GM12878 (cell line): ENCODE data around the gene SSRP1. TPM values are rescaled to one million over a fixed set of nuclear protein-coding genes. Genes with fewer than 3 reads are reported as not detected.

Source experiments
- ATAC-seq: fragments of 200-7000 bp; cut with Tn5 transposase; 3 replicates; pipeline ENCODE4 v1.9.1; 2020; ENCODE audit warnings: mild to moderate bottlenecking, moderate library complexity
- BruUV-seq: library from RNA; stranded (reverse); fragments of 400-500 nt; replicated peaks from 2 replicates; lab custom pipeline; 2021; lab: Mats Ljungman, UMichigan
- CTCF ChIA-PET: fragments of 300-600 bp; sonication (Branson Sonifier 250); formaldehyde crosslinking; extraction: SDS; loops from one replicate; lab custom pipeline; 2021; ENCODE audit warnings: inconsistent platforms; lab: Yijun Ruan, JAX
- POLR2A ChIA-PET: fragments of 350-600 bp; formaldehyde crosslinking; extraction: SDS; loops from one replicate; lab custom pipeline; 2021; ENCODE audit warnings: inconsistent platforms; lab: Charles Lee
- RAD21 ChIA-PET: fragments of 300-600 bp; sonication (Branson Sonifier 250); formaldehyde crosslinking; loops from one replicate; lab custom pipeline; 2023; ENCODE audit warnings: antibody characterized with exemption; ENCODE audit not compliant: unreplicated experiment; lab: Charles Lee
- SMC1A ChIA-PET: fragments of 300-600 bp; sonication (Branson Sonifier 250); formaldehyde crosslinking; loops from one replicate; lab custom pipeline; 2023; ENCODE audit not compliant: unreplicated experiment, uncharacterized antibody; lab: Charles Lee
- DNase-seq: peaks from one replicate; pipeline ENCODE4 v3.0.0-alpha.2; 2011; ENCODE audit warnings: low read depth, low spot score
- FAIRE-seq: peaks from 3 replicates; lab custom pipeline; 2011; peaks lifted over from hg19 to GRCh38; lab: Jason Lieb, UNC
- H2AFZ ChIP-seq: 2 replicates; pipeline ENCODE4 v1.6.0; 2011; ENCODE audit warnings: low read depth, low read length, control low read depth; ENCODE audit not compliant: control insufficient read depth
- H3K27ac ChIP-seq: 2 replicates; pipeline ENCODE4 v1.5.1; 2011; ENCODE audit warnings: control low read depth; ENCODE audit not compliant: control insufficient read depth, insufficient read depth
- H3K27me3 ChIP-seq, 2 experiments: replicated peaks in 1 of 2; 2 replicates each; pipeline versions ENCODE4 v1.6.0 to v1.6.1; 2011; ENCODE audit warnings: low read length in 1 of 2; ENCODE audit not compliant: control insufficient read depth in 2 of 2, insufficient read depth in 2 of 2
- H3K36me3 ChIP-seq, 2 experiments: 2 replicates each; pipeline ENCODE4 v1.5.1; 2011; ENCODE audit warnings: low read length in 1 of 2; ENCODE audit not compliant: control insufficient read depth in 2 of 2, insufficient read depth in 2 of 2
- H3K4me1 ChIP-seq: 2 replicates; pipeline ENCODE4 v1.6.1; 2011; ENCODE audit warnings: mild to moderate bottlenecking, low read length, moderate library complexity, mixed read lengths; ENCODE audit not compliant: control insufficient read depth, insufficient read depth
- H3K4me2 ChIP-seq: 2 replicates; pipeline ENCODE4 v1.6.0; 2011; ENCODE audit warnings: control low read depth; ENCODE audit not compliant: control insufficient read depth, insufficient read depth
- H3K4me3 ChIP-seq: fragments of 200-600 bp; sonication (generic); 2 replicates; pipeline ENCODE4 v1.5.1; 2016
- H3K79me2 ChIP-seq: 2 replicates; pipeline ENCODE4 v1.6.0; 2011; ENCODE audit warnings: low read length; ENCODE audit not compliant: control insufficient read depth, insufficient read depth
- H3K9ac ChIP-seq: 2 replicates; pipeline ENCODE4 v1.8.0; 2011; ENCODE audit warnings: low read length, control low read depth, mixed read lengths; ENCODE audit not compliant: control insufficient read depth, insufficient read depth
- H3K9me3 ChIP-seq: replicated peaks from 3 replicates; pipeline ENCODE4 v1.5.1; 2011; ENCODE audit warnings: mild to moderate bottlenecking, low read length; ENCODE audit not compliant: control insufficient read depth, insufficient read depth
- H4K20me1 ChIP-seq: 2 replicates; pipeline ENCODE4 v1.6.0; 2011; ENCODE audit not compliant: control insufficient read depth, insufficient read depth
- ATF2 ChIP-seq: IDR thresholded peaks from 2 replicates; pipeline ENCODE4 v1.6.1; 2012; ENCODE audit warnings: low read length, inconsistent platforms
- BCL3 ChIP-seq: IDR thresholded peaks from 2 replicates; pipeline ENCODE4 v1.6.1; 2011; ENCODE audit warnings: borderline replicate concordance, low read depth, mild to moderate bottlenecking, moderate library complexity, low read length; ENCODE audit not compliant: insufficient read depth, poor library complexity, severe bottlenecking
- BHLHE40 ChIP-seq, 2 experiments: fragments of 450-650 bp in 1 of 2; IDR thresholded peaks; 2 replicates each; pipeline ENCODE4 v1.6.1; 2011 to 2017; ENCODE audit warnings: low read depth in 2 of 2, borderline replicate concordance in 1 of 2, improper control_type of control experiment in 1 of 2, low read length in 1 of 2, mild to moderate bottlenecking in 1 of 2
- E2F4 ChIP-seq: IDR thresholded peaks from 2 replicates; pipeline ENCODE4 v1.6.1; 2012; ENCODE audit warnings: low read depth, low read length, improper control_type of control experiment
- HDGF ChIP-seq: fragments of 450-650 bp; IDR thresholded peaks from 2 replicates; pipeline ENCODE4 v1.6.1; 2016; ENCODE audit warnings: antibody characterized with exemption
- JUND ChIP-seq: IDR thresholded peaks from 2 replicates; pipeline ENCODE4 v1.6.1; 2012; ENCODE audit warnings: low read depth, mild to moderate bottlenecking, low read length, improper control_type of control experiment, moderate library complexity
- MXI1 ChIP-seq: fragments of 150-350 bp; IDR thresholded peaks from 2 replicates; pipeline ENCODE4 v1.6.1; 2011; ENCODE audit warnings: low read depth, mild to moderate bottlenecking, inconsistent platforms, low read length, improper control_type of control experiment
- MYB ChIP-seq: fragments of 150-350 bp; IDR thresholded peaks from 2 replicates; pipeline ENCODE4 v1.6.1; 2014; ENCODE audit warnings: mild to moderate bottlenecking, low read depth, low read length, borderline replicate concordance
- NBN ChIP-seq: fragments of 450-650 bp; IDR thresholded peaks from 2 replicates; pipeline ENCODE4 v1.6.1; 2016
- PAX5 ChIP-seq: IDR thresholded peaks from 2 replicates; pipeline ENCODE4 v1.6.1; 2011; ENCODE audit warnings: low read depth, low read length, borderline replicate concordance
- PAX8 ChIP-seq: fragments of 450-650 bp; IDR thresholded peaks from 2 replicates; pipeline ENCODE4 v1.6.1; 2017; ENCODE audit warnings: mild to moderate bottlenecking, moderate library complexity
- SMAD5 ChIP-seq: IDR thresholded peaks from 2 replicates; pipeline ENCODE4 v1.6.1; 2016; ENCODE audit warnings: antibody characterized with exemption, low read depth
- TBL1XR1 ChIP-seq: IDR thresholded peaks from 2 replicates; pipeline ENCODE4 v1.6.1; 2012; ENCODE audit warnings: low read depth, low read length, improper control_type of control experiment
- ZBTB40 ChIP-seq: fragments of 450-650 bp; IDR thresholded peaks from 2 replicates; pipeline ENCODE4 v1.6.1; 2016; ENCODE audit warnings: mild to moderate bottlenecking, moderate library complexity, borderline replicate concordance
- WGBS: methylation state at CpG from one replicate; pipeline ENCODE4 v1.1.6; 2016; ENCODE audit warnings: low lambda C conversion rate; ENCODE audit not compliant: insufficient replicate concordance, insufficient coverage; ENCODE audit errors: missing lambda C conversion rate; 5-methylcytosine and 5-hydroxymethylcytosine counted together
- in situ Hi-C: fragments of 300-500 bp; cut with MboI; formaldehyde crosslinking; loops from 9 replicates; pipeline ENCODE4 v1.14.3; 2018; ENCODE audit warnings: mixed read lengths
- intact Hi-C: fragments of 100-400 bp; cut with micrococcal nuclease; formaldehyde crosslinking; loops from one replicate; pipeline ENCODE4 v1.14.2; 2022; ENCODE audit not compliant: unreplicated experiment
- polyA plus RNA-seq, 11 experiments: library from polyadenylated mRNA; depleted of rRNA in 4 of 11; unstranded in 6 of 11; stranded (reverse) in 5 of 11; fragments of >200 nt; fragmentation: Nextera tagmentation in 4 of 11; fragmentation: Illumina TruSeq in 1 of 11; extraction: Ambion mirVana in 4 of 11; extraction: Trizol in 1 of 11; gene quantifications; 1 replicate in 1 of 11; 2 replicates in 10 of 11; pipeline versions ENCODE4 v1.2.1 to v1.2.3, GENCODE V29; 2011 to 2016; ENCODE audit warnings: inconsistent platforms in 2 of 11, missing spikeins in 2 of 11, low read depth in 1 of 11
- total RNA-seq, 4 experiments: library from RNA; depleted of rRNA in 3 of 4; stranded (reverse); fragments of >200 nt in 3 of 4; fragmentation: Illumina TruSeq in 1 of 4; extraction: Trizol in 1 of 4; gene quantifications; 2 replicates each; pipeline versions ENCODE4 v1.2.1 to v1.2.3, GENCODE V29; 2013 to 2021

Gene SSRP1
- total and polyA plus RNA-seq, 10 of the 15 experiments (the other 5 are each of a cell fraction or from before 2014, with no cell fraction given) = 73.6 to 279 (median 138) TPM

GRCh38 chr11:57306161-57306876 is 29.4 kb downstream of the SSRP1 start:
- Histone ChIP-seq H3K4me3 (no peak overlapping the region), H3K27ac (no peak overlapping the region), H2AFZ (no peak overlapping the region), H3K4me2 (no peak overlapping the region), H3K9ac (no peak overlapping the region)
- FAIRE-seq = no peak
- intact Hi-C loops = no loop called here
- no peak for DNase-seq
- BruUV-seq = no TSS peak
- no peak for ATAC-seq
- in situ Hi-C loops = no loop called here
- CTCF ChIA-PET = interaction anchor here (1.8 kb wide), 1 partner anchor 29 kb away, joined by 5 read pairs; no protein-coding TSS in a partner anchor
- no peak for TF ChIP-seq ATF2
- no peak for TF ChIP-seq MXI1
- TF ChIP-seq PAX8 = no peak
- TF ChIP-seq E2F4 = no peak
- TF ChIP-seq SMAD5 = no peak
- TF ChIP-seq BCL3 = no peak
- TF ChIP-seq MYB = no peak
- no peak for TF ChIP-seq HDGF
- no peak for TF ChIP-seq NBN
- TF ChIP-seq BHLHE40 (IDR thresholded peaks at IDR 0.05; ENCODE audit: borderline replicate concordance in 1 of 2, low read depth in 2 of 2, low read length in 1 of 2) = no peak
- no peak for TF ChIP-seq ZBTB40
- TF ChIP-seq TBL1XR1 = no peak
- TF ChIP-seq PAX5 = no peak
- TF ChIP-seq JUND = no peak
- TF ChIP-seq, all 136 proteins: peak for 0
- 91% methylated on average over 15 of the region's 15 CpGs for WGBS
- RAD21 ChIA-PET = no interaction called here
- no peaks in the 10 kb centered on the region for H4K20me1 ChIP-seq
- SMC1A ChIA-PET = no interaction called here
- no peaks in the 10 kb centered on the region for H3K79me2 ChIP-seq
- POLR2A ChIA-PET = no interaction called here
- H3K36me3 ChIP-seq = no peaks in the 10 kb centered on the region
- H3K4me1 ChIP-seq = peaks cover 3% of the 10 kb centered on the region; the same call in 1 of the 2 replicates
- no peaks in the 10 kb centered on the region for H3K9me3 ChIP-seq
- H3K27me3 ChIP-seq = no peaks in the 10 kb centered on the region
